Measurements from ENCODE around the gene MNAT1.
A peak's percentile ranks its signal among the peaks of the same experiment; 100 is the strongest.

Gene MNAT1

GRCh38 chr14:60926002-60926401 lies 191.4 kb downstream of the MNAT1 start:
- TF ChIP-seq, protein P1, sequence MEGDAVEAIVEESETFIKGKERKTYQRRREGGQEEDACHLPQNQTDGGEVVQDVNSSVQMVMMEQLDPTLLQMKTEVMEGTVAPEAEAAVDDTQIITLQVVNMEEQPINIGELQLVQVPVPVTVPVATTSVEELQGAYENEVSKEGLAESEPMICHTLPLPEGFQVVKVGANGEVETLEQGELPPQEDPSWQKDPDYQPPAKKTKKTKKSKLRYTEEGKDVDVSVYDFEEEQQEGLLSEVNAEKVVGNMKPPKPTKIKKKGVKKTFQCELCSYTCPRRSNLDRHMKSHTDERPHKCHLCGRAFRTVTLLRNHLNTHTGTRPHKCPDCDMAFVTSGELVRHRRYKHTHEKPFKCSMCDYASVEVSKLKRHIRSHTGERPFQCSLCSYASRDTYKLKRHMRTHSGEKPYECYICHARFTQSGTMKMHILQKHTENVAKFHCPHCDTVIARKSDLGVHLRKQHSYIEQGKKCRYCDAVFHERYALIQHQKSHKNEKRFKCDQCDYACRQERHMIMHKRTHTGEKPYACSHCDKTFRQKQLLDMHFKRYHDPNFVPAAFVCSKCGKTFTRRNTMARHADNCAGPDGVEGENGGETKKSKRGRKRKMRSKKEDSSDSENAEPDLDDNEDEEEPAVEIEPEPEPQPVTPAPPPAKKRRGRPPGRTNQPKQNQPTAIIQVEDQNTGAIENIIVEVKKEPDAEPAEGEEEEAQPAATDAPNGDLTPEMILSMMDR (IDR thresholded peaks at IDR 0.05; ENCODE audit: extremely low read depth, missing control alignments) = no peak
- DNase-seq (ENCODE audit: low spot score) = peak; percentile 38

GRCh38 chr14:60931218-60931617 lies 196.7 kb downstream of the MNAT1 start:
- TF ChIP-seq, protein P1 (IDR thresholded peaks at IDR 0.05; ENCODE audit: extremely low read depth, missing control alignments) = no peak
- DNase-seq (ENCODE audit: low spot score) = no peak

DNA sequence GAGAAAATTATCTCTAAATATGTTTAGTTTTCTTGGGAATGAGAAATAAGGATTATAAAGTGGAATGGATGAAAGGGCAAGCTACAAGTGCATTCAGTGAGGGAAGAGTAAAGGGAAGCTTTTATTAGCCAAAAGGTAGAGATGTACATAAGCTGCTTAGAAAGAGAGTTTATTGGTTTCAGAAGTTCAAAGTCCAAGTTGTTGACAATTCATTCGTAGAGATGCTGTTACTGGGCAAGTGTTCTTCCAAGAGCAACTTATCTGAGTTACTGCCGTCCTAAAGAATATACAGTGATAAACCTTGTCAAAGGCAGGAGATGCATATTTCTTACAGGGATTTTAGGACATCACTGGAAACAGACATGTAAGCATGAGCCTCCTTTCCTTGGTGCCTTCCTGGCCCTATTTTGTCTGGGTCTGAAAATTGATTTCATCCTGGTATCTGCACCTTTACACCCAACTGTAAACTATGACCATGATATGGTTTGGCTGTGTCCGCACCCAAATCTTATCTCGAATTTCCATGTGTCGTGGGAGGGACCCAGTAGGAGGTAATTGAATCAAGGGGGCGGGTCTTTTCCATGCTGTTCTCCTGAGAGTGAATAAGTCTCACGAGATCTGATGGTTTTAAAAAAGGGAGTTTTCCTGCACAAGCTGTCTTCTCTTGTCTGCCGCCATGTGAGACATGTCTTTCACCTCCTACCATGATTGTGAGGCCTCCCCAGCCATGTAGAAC lies 199.5 kb downstream of the MNAT1 start:
- TF ChIP-seq, protein P1 (IDR thresholded peaks at IDR 0.05; ENCODE audit: extremely low read depth, missing control alignments) = no peak
- DNase-seq (ENCODE audit: low spot score) = no peak

- TF ChIP-seq, protein P1 (IDR thresholded peaks at IDR 0.05; ENCODE audit: extremely low read depth, missing control alignments) = no peak
- no peak for DNase-seq (ENCODE audit: low spot score)
These were observed 200.8 kb downstream of the MNAT1 start for GRCh38 chr14:60935319-60935718.

DNA sequence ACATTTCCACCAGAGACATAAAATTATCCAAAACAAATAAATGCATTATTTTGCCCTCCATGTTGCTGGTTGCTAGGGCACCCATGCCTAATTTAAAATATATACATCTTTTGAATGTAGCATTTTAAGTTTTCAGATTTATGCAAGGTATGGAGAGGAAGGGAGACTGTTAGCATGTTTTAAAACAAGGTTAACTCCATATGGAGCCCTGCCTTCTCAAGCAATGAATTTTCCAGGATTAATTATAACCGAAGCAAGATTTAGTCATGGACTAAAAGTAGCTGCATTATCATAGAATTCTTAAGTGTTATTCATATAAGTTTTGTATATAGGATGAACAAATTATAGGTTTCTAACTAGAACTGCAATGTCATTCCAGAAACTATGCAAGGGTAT lies 209.1 kb downstream of the MNAT1 start:
- DNase-seq (ENCODE audit: low spot score) = no peak
- TF ChIP-seq, protein P1 (IDR thresholded peaks at IDR 0.05; ENCODE audit: extremely low read depth, missing control alignments) = no peak

DNA sequence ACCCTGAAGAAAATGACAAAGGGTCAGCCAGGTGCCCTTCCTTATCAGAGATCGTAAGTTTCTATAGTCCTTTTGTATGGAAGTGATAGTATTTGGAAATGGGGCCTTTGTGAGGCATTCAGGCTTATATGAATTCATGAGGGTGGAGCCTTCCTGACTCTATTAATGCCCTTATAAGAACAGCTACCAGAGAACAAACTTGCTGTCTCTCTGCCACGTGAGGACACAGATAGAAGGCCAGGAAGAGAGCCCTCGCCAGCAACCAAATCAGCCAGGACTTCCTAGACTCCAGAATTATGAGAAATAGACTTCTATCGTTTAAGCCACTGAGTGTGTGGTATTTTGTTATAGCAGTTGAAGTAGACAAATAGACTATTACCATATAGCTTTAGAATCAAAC lies 209.6 kb downstream of the MNAT1 start:
- DNase-seq (ENCODE audit: low spot score) = no peak
- TF ChIP-seq, protein P1 (IDR thresholded peaks at IDR 0.05; ENCODE audit: extremely low read depth, missing control alignments) = no peak

DNA sequence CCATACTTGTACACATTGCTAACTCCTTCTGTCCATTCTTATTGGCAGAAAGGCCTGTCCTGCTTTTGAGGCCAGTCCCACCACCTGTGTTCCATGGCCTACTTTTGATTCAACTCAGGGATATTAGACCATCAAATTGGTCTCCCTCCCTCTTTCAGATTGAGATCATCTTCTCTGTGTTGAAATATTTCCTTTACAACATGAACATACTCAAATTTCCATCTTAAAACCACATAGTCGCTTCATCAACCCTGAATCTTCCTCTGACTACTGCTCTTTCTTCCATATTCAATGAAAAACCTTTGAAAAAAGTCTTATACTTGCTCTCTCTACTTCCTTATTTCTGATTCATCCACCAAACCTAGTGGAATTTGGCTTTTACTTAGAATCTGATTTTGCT lies 211.4 kb downstream of the MNAT1 start:
- DNase-seq (ENCODE audit: low spot score) = no peak
- TF ChIP-seq, protein P1 (IDR thresholded peaks at IDR 0.05; ENCODE audit: extremely low read depth, missing control alignments) = no peak
